Astrocyte of the cerebellum (primary cell): ENCODE measurements around the gene SPHKAP.

Source experiments
- DNase-seq: peaks from one replicate; pipeline ENCODE4 v3.0.0-alpha.2; 2011; ENCODE audit warnings: low read depth
- H3K4me3 ChIP-seq: 2 replicates; pipeline ENCODE4 v1.5.1; 2011; ENCODE audit warnings: mild to moderate bottlenecking, low read depth, low read length, moderate library complexity
- CTCF ChIP-seq: IDR thresholded peaks from 2 replicates; pipeline ENCODE4 v1.5.1; 2012; ENCODE audit warnings: low read length, low read depth, moderate library complexity, mild to moderate bottlenecking; ENCODE audit errors: missing control alignments
- in situ Hi-C: cut with HindIII; loops from 2 replicates; pipeline ENCODE4 v1.10.0; 2017; ENCODE audit warnings: low sequenced_read_pairs

SPHKAP gene

GRCh38 chr2:228064796-228065315 is 116.6 kb downstream of the SPHKAP start:
- TF ChIP-seq CTCF: no peak
- in situ Hi-C loops: no loop called here
- no peak for DNase-seq
- no peak overlapping the region for H3K4me3 ChIP-seq

- in situ Hi-C loops: no loop called here
- TF ChIP-seq CTCF: no peak
- H3K4me3 ChIP-seq: no peak overlapping the region
- no peak for DNase-seq
These were observed 117.5 kb downstream of the SPHKAP start for GRCh38 chr2:228064024-228064423.

GRCh38 chr2:228063558-228063957 is 117.9 kb downstream of the SPHKAP start:
- DNase-seq: no peak
- no peak for TF ChIP-seq CTCF
- no peak overlapping the region for H3K4me3 ChIP-seq
- in situ Hi-C loops: no loop called here

- TF ChIP-seq CTCF: no peak
- in situ Hi-C loops: no loop called here
- no peak for DNase-seq
- H3K4me3 ChIP-seq: no peak overlapping the region
These were observed 121.8 kb downstream of the SPHKAP start for GRCh38 chr2:228059735-228060134.

DNA sequence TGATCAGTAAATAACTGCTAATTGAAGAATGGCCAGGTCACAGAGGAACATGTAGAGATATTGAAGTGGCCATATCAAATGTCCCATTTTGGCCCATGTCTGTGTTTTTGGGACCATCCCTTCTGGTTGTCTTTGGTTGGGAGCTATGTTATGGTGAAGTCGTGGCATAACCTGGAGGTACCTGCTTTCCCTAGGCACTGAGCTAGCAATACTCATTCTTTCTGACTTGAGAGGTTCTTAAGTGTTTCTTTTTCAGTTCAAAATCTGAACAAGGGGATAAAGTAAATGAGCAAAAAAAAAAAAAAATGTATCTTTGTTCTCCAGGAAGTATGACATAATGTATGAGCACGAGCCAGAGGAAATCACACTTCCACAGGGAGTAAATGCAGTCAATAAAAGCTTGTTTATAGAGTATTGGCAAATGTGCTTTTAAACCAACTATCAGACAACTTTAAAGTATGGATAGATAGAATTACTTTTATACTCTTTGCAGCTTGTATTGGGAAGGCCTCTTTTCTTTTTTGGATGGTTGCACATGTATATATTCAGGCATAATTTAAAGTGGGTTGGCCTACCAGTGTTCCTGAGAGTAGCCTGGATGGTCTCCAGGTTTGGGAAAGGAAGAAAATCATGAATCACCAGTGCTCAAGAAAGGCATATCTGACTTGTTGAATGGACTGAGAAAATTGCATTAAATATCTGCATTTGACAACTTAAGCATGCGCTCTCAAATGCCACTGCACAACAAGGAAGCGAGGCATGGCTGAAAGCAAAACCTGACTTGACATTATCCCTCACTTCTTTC is 125.0 kb downstream of the SPHKAP start:
- in situ Hi-C loops: no loop called here
- no peak overlapping the region for H3K4me3 ChIP-seq
- no peak for TF ChIP-seq CTCF
- no peak for DNase-seq

DNA sequence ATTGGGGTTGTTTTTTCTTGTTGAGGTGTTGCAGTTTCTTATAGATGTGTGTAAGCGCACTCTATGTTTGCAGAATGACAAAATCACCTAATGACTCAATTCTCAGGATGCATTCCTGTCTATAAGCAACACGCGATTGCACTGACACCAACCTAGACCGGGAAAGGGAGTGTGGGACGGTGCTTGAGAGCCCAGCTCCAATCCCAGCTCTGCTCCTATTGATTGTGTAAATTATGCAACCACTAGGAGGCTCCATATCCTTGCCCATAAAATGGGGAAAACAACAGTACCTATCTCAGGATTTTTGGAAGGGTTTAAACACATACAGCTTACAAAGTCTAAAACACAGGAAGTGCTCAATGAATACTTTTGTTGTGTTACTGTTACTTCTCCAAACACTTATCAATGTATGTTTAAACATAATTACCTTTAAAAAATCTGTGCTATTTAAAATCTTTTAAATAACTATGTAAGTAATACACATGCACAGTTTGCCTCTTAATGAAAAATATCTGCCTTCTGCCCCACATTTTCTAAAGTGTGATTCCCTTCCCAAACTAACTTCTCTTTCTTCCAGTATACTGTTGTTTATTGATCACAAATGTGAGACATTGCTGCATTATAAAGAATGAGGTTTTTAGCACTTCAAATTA is 132.5 kb downstream of the SPHKAP start:
- DNase-seq: peak; percentile 13
- no peak overlapping the region for H3K4me3 ChIP-seq
- peak; percentile 64 for TF ChIP-seq CTCF
- in situ Hi-C loops: no loop called here
